ENCODE measurements around the gene TNFRSF19. TPM values are rescaled to one million over a fixed set of nuclear protein-coding genes. Genes with fewer than 3 reads are reported as not detected.
A peak's percentile ranks its signal among the peaks of the same experiment; 100 is the strongest.
"Not testable (repeated sequence)": the region's sequence is repeated elsewhere in the genome, so short reads cannot be mapped to it uniquely, and the experiment has no call there.

The TNFRSF19 gene
- total RNA-seq, 2 experiments from 2014 or later, result 0.06 to 0.08 TPM

- H3K27me3 Mint-ChIP-seq, result peaks cover 4% of the 10 kb centered on the region
- no peaks in the 10 kb centered on the region for H3K36me3 Mint-ChIP-seq
- no peaks in the 10 kb centered on the region for H3K4me1 Mint-ChIP-seq
- no peak overlapping the region for H3K27ac Mint-ChIP-seq
- DNase-seq, result no peak
- H3K4me3 Mint-ChIP-seq, result no peak overlapping the region
- H3K9me3 Mint-ChIP-seq, result no peaks in the 10 kb centered on the region
These were observed 96.4 kb downstream of the TNFRSF19 start for GRCh38 chr13:23666582-23666981.

- Mint-ChIP-seq H3K27me3 (no peaks in the 10 kb centered on the region), H3K9me3 (no peaks in the 10 kb centered on the region), H3K36me3 (no peaks in the 10 kb centered on the region), H3K27ac (no peak overlapping the region), H3K4me3 (no peak overlapping the region), H3K4me1 (no peaks in the 10 kb centered on the region)
- DNase-seq, result no peak
These were observed 97.5 kb downstream of the TNFRSF19 start for GRCh38 chr13:23667750-23668149.

GRCh38 chr13:23668562-23668961, 98.3 kb downstream of the TNFRSF19 start:
- no peaks in the 10 kb centered on the region for H3K9me3 Mint-ChIP-seq
- DNase-seq, result no peak
- no peak overlapping the region for H3K27ac Mint-ChIP-seq
- no peaks in the 10 kb centered on the region for H3K36me3 Mint-ChIP-seq
- H3K27me3 Mint-ChIP-seq, result no peaks in the 10 kb centered on the region
- H3K4me1 Mint-ChIP-seq, result no peaks in the 10 kb centered on the region
- H3K4me3 Mint-ChIP-seq, result no peak overlapping the region

GRCh38 chr13:23670793-23671192, 100.6 kb downstream of the TNFRSF19 start:
- Mint-ChIP-seq H3K36me3 (no peaks in the 10 kb centered on the region), H3K4me3 (no peak overlapping the region), H3K27ac (no peak overlapping the region), H3K4me1 (no peaks in the 10 kb centered on the region), H3K9me3 (no peaks in the 10 kb centered on the region), H3K27me3 (peaks cover 3% of the 10 kb centered on the region)
- no peak for DNase-seq

- H3K36me3 Mint-ChIP-seq, result no peaks in the 10 kb centered on the region
- no peaks in the 10 kb centered on the region for H3K9me3 Mint-ChIP-seq
- H3K4me3 Mint-ChIP-seq, result no peak overlapping the region
- H3K4me1 Mint-ChIP-seq, result no peaks in the 10 kb centered on the region
- H3K27ac Mint-ChIP-seq, result no peak overlapping the region
- H3K27me3 Mint-ChIP-seq, result peaks cover 3% of the 10 kb centered on the region
- DNase-seq, result no peak
These were observed 101.2 kb downstream of the TNFRSF19 start for GRCh38 chr13:23671377-23671776.

GRCh38 chr13:23671897-23672296, 101.7 kb downstream of the TNFRSF19 start:
- peaks cover 3% of the 10 kb centered on the region for H3K27me3 Mint-ChIP-seq
- H3K36me3 Mint-ChIP-seq, result no peaks in the 10 kb centered on the region
- no peaks in the 10 kb centered on the region for H3K4me1 Mint-ChIP-seq
- DNase-seq, result no peak
- no peak overlapping the region for H3K4me3 Mint-ChIP-seq
- no peaks in the 10 kb centered on the region for H3K9me3 Mint-ChIP-seq
- no peak overlapping the region for H3K27ac Mint-ChIP-seq

GRCh38 chr13:23672616-23673015, 102.4 kb downstream of the TNFRSF19 start:
- H3K27ac Mint-ChIP-seq, result no peak overlapping the region
- no peaks in the 10 kb centered on the region for H3K36me3 Mint-ChIP-seq
- H3K27me3 Mint-ChIP-seq, result peaks cover 3% of the 10 kb centered on the region
- H3K4me1 Mint-ChIP-seq, result no peaks in the 10 kb centered on the region
- no peak overlapping the region for H3K4me3 Mint-ChIP-seq
- no peaks in the 10 kb centered on the region for H3K9me3 Mint-ChIP-seq
- DNase-seq, result no peak

- no peak for DNase-seq
- Mint-ChIP-seq H3K4me1 (no peaks in the 10 kb centered on the region), H3K36me3 (no peaks in the 10 kb centered on the region), H3K4me3 (no peak overlapping the region), H3K27me3 (peaks cover 3% of the 10 kb centered on the region), H3K9me3 (no peaks in the 10 kb centered on the region), H3K27ac (no peak overlapping the region)
These were observed 103.1 kb downstream of the TNFRSF19 start for GRCh38 chr13:23673354-23673753.

- DNase-seq, result no peak
- Mint-ChIP-seq H3K4me3 (no peak overlapping the region), H3K36me3 (no peaks in the 10 kb centered on the region), H3K27ac (no peak overlapping the region), H3K27me3 (peaks cover 3% of the 10 kb centered on the region), H3K4me1 (peaks cover 5% of the 10 kb centered on the region), H3K9me3 (no peaks in the 10 kb centered on the region)
These were observed 103.8 kb downstream of the TNFRSF19 start for GRCh38 chr13:23673867-23674605.

- Mint-ChIP-seq H3K27ac (no peak overlapping the region), H3K27me3 (peaks cover 6% of the 10 kb centered on the region), H3K4me1 (peaks cover 13% of the 10 kb centered on the region), H3K4me3 (no peak overlapping the region), H3K9me3 (no peaks in the 10 kb centered on the region), H3K36me3 (no peaks in the 10 kb centered on the region)
- no peak for DNase-seq
These were observed 104.8 kb downstream of the TNFRSF19 start for GRCh38 chr13:23674795-23675640.

- H3K4me1 Mint-ChIP-seq, result peaks cover 13% of the 10 kb centered on the region
- not testable (repeated sequence) for H3K36me3 Mint-ChIP-seq, DNase-seq, H3K27me3 Mint-ChIP-seq, H3K9me3 Mint-ChIP-seq, H3K27ac Mint-ChIP-seq, H3K4me3 Mint-ChIP-seq
These were observed 107.6 kb downstream of the TNFRSF19 start for GRCh38 chr13:23677679-23678288.

- Mint-ChIP-seq H3K36me3 (no peaks in the 10 kb centered on the region), H3K4me3 (no peak overlapping the region), H3K9me3 (peaks cover 7% of the 10 kb centered on the region), H3K27me3 (peaks cover 6% of the 10 kb centered on the region), H3K27ac (no peak overlapping the region), H3K4me1 (peaks cover 13% of the 10 kb centered on the region)
- no peak for DNase-seq
These were observed 108.6 kb downstream of the TNFRSF19 start for GRCh38 chr13:23678795-23679194.

GRCh38 chr13:23679220-23679619, 109.0 kb downstream of the TNFRSF19 start:
- Mint-ChIP-seq H3K27ac (peak overlapping the region; percentile 4), H3K4me1 (peaks cover 13% of the 10 kb centered on the region), H3K4me3 (no peak overlapping the region), H3K27me3 (peaks cover 6% of the 10 kb centered on the region), H3K36me3 (no peaks in the 10 kb centered on the region), H3K9me3 (peaks cover 8% of the 10 kb centered on the region)
- no peak for DNase-seq

GRCh38 chr13:23680845-23681669, 110.8 kb downstream of the TNFRSF19 start:
- H3K27me3 Mint-ChIP-seq, result peaks cover 3% of the 10 kb centered on the region
- no peaks in the 10 kb centered on the region for H3K36me3 Mint-ChIP-seq
- H3K4me1 Mint-ChIP-seq, result peaks cover 13% of the 10 kb centered on the region
- DNase-seq, result no peak
- no peak overlapping the region for H3K27ac Mint-ChIP-seq
- peaks cover 16% of the 10 kb centered on the region for H3K9me3 Mint-ChIP-seq
- H3K4me3 Mint-ChIP-seq, result no peak overlapping the region

- no peak overlapping the region for H3K4me3 Mint-ChIP-seq
- H3K27me3 Mint-ChIP-seq, result peaks cover 3% of the 10 kb centered on the region
- H3K36me3 Mint-ChIP-seq, result no peaks in the 10 kb centered on the region
- no peak overlapping the region for H3K27ac Mint-ChIP-seq
- H3K9me3 Mint-ChIP-seq, result peaks cover 18% of the 10 kb centered on the region
- DNase-seq, result no peak
- peaks cover 13% of the 10 kb centered on the region for H3K4me1 Mint-ChIP-seq
These were observed 112.9 kb downstream of the TNFRSF19 start for GRCh38 chr13:23683084-23683483.

Data from activated naive CD8-positive, alpha-beta T cell treated with anti-CD3 and anti-CD28 coated beads for 36 hours (primary cell).